OCI-LY1 (cell line): ENCODE results near the gene LYVE1.

Experiments used
- H2AFZ ChIP-seq: fragments of 200-600 bp; sonication (generic), shearing (Covaris generic); 2 replicates; pipeline ENCODE4 v1.6.0; 2014; ENCODE audit warnings: antibody characterized with exemption, mild to moderate bottlenecking, low read length
- H3F3A ChIP-seq: fragments of 200-600 bp; sonication (generic), shearing (Covaris generic); 2 replicates; pipeline ENCODE4 v1.6.0; 2014; ENCODE audit warnings: mild to moderate bottlenecking, antibody characterized with exemption, low read length, moderate library complexity; ENCODE audit not compliant: insufficient read depth
- H3K27ac ChIP-seq: fragments of 200-600 bp; sonication (generic); 2 replicates; pipeline ENCODE4 v1.5.1; 2014; ENCODE audit warnings: low read length, mixed run types, mild to moderate bottlenecking, low read depth; ENCODE audit not compliant: poor library complexity, severe bottlenecking
- H3K27me3 ChIP-seq: fragments of 200-600 bp; sonication (generic); 2 replicates; pipeline ENCODE4 v1.6.0; 2014; ENCODE audit warnings: antibody characterized with exemption, mild to moderate bottlenecking, low read length, moderate library complexity; ENCODE audit not compliant: insufficient read depth
- H3K36me3 ChIP-seq: fragments of 200-600 bp; sonication (generic); 2 replicates; pipeline ENCODE4 v1.6.1; 2014; ENCODE audit warnings: mild to moderate bottlenecking, antibody characterized with exemption, low read length, moderate library complexity, mixed read lengths; ENCODE audit not compliant: insufficient read depth
- H3K4me1 ChIP-seq: fragments of 200-600 bp; sonication (generic); 2 replicates; pipeline ENCODE4 v1.5.1; 2014; ENCODE audit warnings: mild to moderate bottlenecking, low read length, moderate library complexity; ENCODE audit not compliant: insufficient read depth, severe bottlenecking
- H3K4me2 ChIP-seq: fragments of 200-600 bp; sonication (generic), shearing (Covaris generic); 2 replicates; pipeline ENCODE4 v1.6.1; 2014; ENCODE audit warnings: low read length
- H3K4me3 ChIP-seq: fragments of 200-600 bp; sonication (generic); 2 replicates; pipeline ENCODE4 v1.5.1; 2014; ENCODE audit warnings: low read length, low read depth, mild to moderate bottlenecking, mixed read lengths; ENCODE audit not compliant: poor library complexity, severe bottlenecking
- H3K79me2 ChIP-seq: fragments of 200-600 bp; shearing (Covaris generic); 2 replicates; pipeline ENCODE4 v1.6.1; 2016; ENCODE audit warnings: mixed run types, low read length, mixed read lengths; ENCODE audit not compliant: insufficient read depth
- H3K9ac ChIP-seq: fragments of 200-600 bp; sonication (generic), shearing (Covaris generic); 2 replicates; pipeline ENCODE4 v1.6.1; 2014; ENCODE audit warnings: mild to moderate bottlenecking, low read length, mixed read lengths
- H3K9me2 ChIP-seq: fragments of 200-600 bp; sonication (generic), shearing (Covaris generic); 2 replicates; pipeline ENCODE4 v1.6.1; 2014; ENCODE audit warnings: low read depth, mild to moderate bottlenecking, low read length, mixed read lengths
- H3K9me3 ChIP-seq: fragments of 200-600 bp; shearing (Covaris generic); 2 replicates; pipeline ENCODE4 v1.6.1; 2014; ENCODE audit warnings: low read length, mixed read lengths
- H4K20me1 ChIP-seq: fragments of 200-600 bp; sonication (generic), shearing (Covaris generic); 2 replicates; pipeline ENCODE4 v1.6.0; 2016; ENCODE audit warnings: mild to moderate bottlenecking, low read length; ENCODE audit not compliant: insufficient read depth
- EZH2 ChIP-seq: fragments of 200-600 bp; sonication (generic), shearing (Covaris generic); IDR thresholded peaks from 2 replicates; pipeline ENCODE4 v1.8.0; 2017; ENCODE audit warnings: borderline replicate concordance, mixed run types, mild to moderate bottlenecking, antibody characterized with exemption, low read length, moderate library complexity, mixed read lengths
- TF ChIP-seq, protein P1 (sequence below): fragments of 200-600 bp; sonication (generic), shearing (Covaris generic); IDR thresholded peaks from 2 replicates; pipeline ENCODE4 v1.5.1; 2017; ENCODE audit warnings: mild to moderate bottlenecking, antibody characterized with exemption, low read length, moderate library complexity, mixed read lengths

Gene LYVE1

GRCh38 chr11:10565493-10565892 is 3.0 kb downstream of the LYVE1 start:
- H2AFZ ChIP-seq = no peak overlapping the region
- no peak overlapping the region for H3K9ac ChIP-seq
- no peak overlapping the region for H3K4me3 ChIP-seq
- no peak overlapping the region for H3K4me2 ChIP-seq
- TF ChIP-seq, protein P1, sequence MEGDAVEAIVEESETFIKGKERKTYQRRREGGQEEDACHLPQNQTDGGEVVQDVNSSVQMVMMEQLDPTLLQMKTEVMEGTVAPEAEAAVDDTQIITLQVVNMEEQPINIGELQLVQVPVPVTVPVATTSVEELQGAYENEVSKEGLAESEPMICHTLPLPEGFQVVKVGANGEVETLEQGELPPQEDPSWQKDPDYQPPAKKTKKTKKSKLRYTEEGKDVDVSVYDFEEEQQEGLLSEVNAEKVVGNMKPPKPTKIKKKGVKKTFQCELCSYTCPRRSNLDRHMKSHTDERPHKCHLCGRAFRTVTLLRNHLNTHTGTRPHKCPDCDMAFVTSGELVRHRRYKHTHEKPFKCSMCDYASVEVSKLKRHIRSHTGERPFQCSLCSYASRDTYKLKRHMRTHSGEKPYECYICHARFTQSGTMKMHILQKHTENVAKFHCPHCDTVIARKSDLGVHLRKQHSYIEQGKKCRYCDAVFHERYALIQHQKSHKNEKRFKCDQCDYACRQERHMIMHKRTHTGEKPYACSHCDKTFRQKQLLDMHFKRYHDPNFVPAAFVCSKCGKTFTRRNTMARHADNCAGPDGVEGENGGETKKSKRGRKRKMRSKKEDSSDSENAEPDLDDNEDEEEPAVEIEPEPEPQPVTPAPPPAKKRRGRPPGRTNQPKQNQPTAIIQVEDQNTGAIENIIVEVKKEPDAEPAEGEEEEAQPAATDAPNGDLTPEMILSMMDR = no peak
- no peak for TF ChIP-seq EZH2
- no peaks in the 10 kb centered on the region for H3K79me2 ChIP-seq
- H3K36me3 ChIP-seq = no peaks in the 10 kb centered on the region
- H3K9me2 ChIP-seq = no peaks in the 10 kb centered on the region
- no peak overlapping the region for H3K27ac ChIP-seq
- H3K9me3 ChIP-seq = no peaks in the 10 kb centered on the region
- no peaks in the 10 kb centered on the region for H3F3A ChIP-seq
- no peaks in the 10 kb centered on the region for H3K4me1 ChIP-seq
- no peaks in the 10 kb centered on the region for H4K20me1 ChIP-seq
- H3K27me3 ChIP-seq = no peaks in the 10 kb centered on the region

DNA sequence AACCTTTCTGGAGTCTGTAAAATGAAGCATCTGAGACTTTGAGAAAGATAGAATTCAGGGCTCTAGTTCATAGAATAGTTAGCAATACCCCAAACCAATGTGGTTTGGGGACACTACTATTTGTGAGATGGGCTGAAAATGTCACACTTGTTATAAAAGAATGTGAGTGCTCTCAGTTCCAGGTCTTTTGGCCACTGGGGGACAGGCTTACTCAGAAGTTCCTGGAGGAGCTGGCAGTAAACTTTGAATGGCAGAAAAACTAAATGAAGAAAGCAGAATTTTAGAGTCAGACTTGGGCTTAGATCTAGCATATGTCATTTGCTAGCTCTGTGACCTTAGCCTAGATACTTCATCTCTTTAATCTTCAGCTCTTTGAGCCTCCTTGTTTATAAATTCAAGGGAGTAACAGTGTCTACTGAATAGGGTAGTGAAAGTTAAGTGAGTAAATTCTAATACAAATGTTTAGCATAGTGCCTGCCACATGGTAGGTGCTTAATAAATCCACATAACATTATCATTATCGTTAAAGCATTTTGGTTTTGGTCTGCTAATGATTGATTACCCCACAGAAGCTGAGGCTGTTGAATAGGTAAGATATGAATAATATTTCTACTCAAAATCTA is 3.7 kb downstream of the LYVE1 start:
- Histone ChIP-seq H3K9me2 (no peaks in the 10 kb centered on the region), H4K20me1 (no peaks in the 10 kb centered on the region), H3K9ac (no peak overlapping the region), H3K79me2 (no peaks in the 10 kb centered on the region), H3K4me1 (no peaks in the 10 kb centered on the region), H3K27me3 (no peaks in the 10 kb centered on the region), H3K27ac (no peak overlapping the region), H3K4me2 (no peak overlapping the region), H3K9me3 (no peaks in the 10 kb centered on the region), H3K36me3 (no peaks in the 10 kb centered on the region), H3K4me3 (no peak overlapping the region), H2AFZ (no peak overlapping the region), H3F3A (no peaks in the 10 kb centered on the region)
- TF ChIP-seq, protein P1 = no peak; the same call in 1 of the 2 replicates

GRCh38 chr11:10564030-10564429 is 4.4 kb downstream of the LYVE1 start:
- no peaks in the 10 kb centered on the region for H3K4me1 ChIP-seq
- no peaks in the 10 kb centered on the region for H4K20me1 ChIP-seq
- no peak overlapping the region for H3K4me2 ChIP-seq
- no peak overlapping the region for H3K27ac ChIP-seq
- H3K79me2 ChIP-seq = no peaks in the 10 kb centered on the region
- no peaks in the 10 kb centered on the region for H3F3A ChIP-seq
- no peaks in the 10 kb centered on the region for H3K27me3 ChIP-seq
- H2AFZ ChIP-seq = no peak overlapping the region
- no peaks in the 10 kb centered on the region for H3K36me3 ChIP-seq
- no peaks in the 10 kb centered on the region for H3K9me3 ChIP-seq
- TF ChIP-seq EZH2 = no peak
- TF ChIP-seq, protein P1 = no peak
- no peaks in the 10 kb centered on the region for H3K9me2 ChIP-seq
- no peak overlapping the region for H3K4me3 ChIP-seq
- H3K9ac ChIP-seq = no peak overlapping the region
